PC-9 (cell line): ENCODE measurements around the gene IL17D. TPM values are rescaled to one million over a fixed set of nuclear protein-coding genes. Genes with fewer than 3 reads are reported as not detected.

Experiments
- BruUV-seq: library from RNA; stranded (reverse); fragments of 400-500 nt; replicated peaks from 2 replicates; lab custom pipeline; 2021; lab: Mats Ljungman, UMichigan
- CTCF ChIA-PET: fragments of 300-600 bp; sonication (Branson Sonifier 250); formaldehyde crosslinking; loops from one replicate; lab custom pipeline; 2022; ENCODE audit warnings: antibody characterized with exemption; lab: Charles Lee
- POLR2A ChIA-PET: fragments of 300-600 bp; sonication (Branson Sonifier 250); formaldehyde crosslinking; loops from one replicate; lab custom pipeline; 2022; ENCODE audit warnings: antibody characterized with exemption; ENCODE audit not compliant: unreplicated experiment; lab: Charles Lee
- DNase-seq, 2 experiments: peaks; one replicate each; pipeline versions ENCODE4 v3.0.0 to v3.0.0-alpha.2; 2015 to 2022; ENCODE audit warnings: mixed read lengths in 1 of 2
- H2AFZ ChIP-seq: fragments of 200-600 bp; sonication (generic); 2 replicates; pipeline ENCODE4 v1.8.1; 2017; ENCODE audit warnings: antibody characterized with exemption
- H3F3A ChIP-seq: fragments of 200-600 bp; sonication (generic); 2 replicates; pipeline ENCODE4 v1.8.1; 2017; ENCODE audit warnings: antibody characterized with exemption, mild to moderate bottlenecking, low read depth; ENCODE audit not compliant: insufficient read depth
- H3K27ac ChIP-seq: fragments of 200-600 bp; sonication (generic); 2 replicates; pipeline ENCODE4 v1.6.1; 2016; ENCODE audit warnings: mixed run types
- H3K27me3 ChIP-seq: fragments of 200-600 bp; sonication (generic); 2 replicates; pipeline ENCODE4 v1.6.1; 2016; ENCODE audit warnings: low read depth, mixed run types; ENCODE audit not compliant: insufficient read depth
- H3K36me3 ChIP-seq: fragments of 200-600 bp; sonication (generic); 2 replicates; pipeline ENCODE4 v1.6.1; 2016; ENCODE audit warnings: low read depth, mixed run types
- H3K4me1 ChIP-seq: fragments of 200-600 bp; sonication (generic); replicated peaks from 2 replicates; pipeline ENCODE4 v1.6.1; 2016; ENCODE audit warnings: mixed run types; ENCODE audit not compliant: insufficient read depth
- H3K4me2 ChIP-seq: fragments of 200-600 bp; sonication (generic); 2 replicates; pipeline ENCODE4 v1.6.1; 2017; ENCODE audit warnings: mixed run types
- H3K4me3 ChIP-seq: fragments of 200-600 bp; sonication (generic); 2 replicates; pipeline ENCODE4 v1.6.1; 2016; ENCODE audit warnings: mixed run types
- H3K79me2 ChIP-seq: fragments of 200-600 bp; sonication (generic); 2 replicates; pipeline ENCODE4 v1.6.1; 2017; ENCODE audit warnings: low read depth, mixed run types
- H3K9me2 ChIP-seq: fragments of 200-600 bp; sonication (generic); 2 replicates; pipeline ENCODE4 v1.8.1; 2017; ENCODE audit warnings: mild to moderate bottlenecking; ENCODE audit not compliant: insufficient read depth
- H3K9me3 ChIP-seq: fragments of 200-600 bp; sonication (generic); 2 replicates; pipeline ENCODE4 v1.8.1; 2016; ENCODE audit warnings: low read depth; ENCODE audit not compliant: insufficient read depth
- H4K20me1 ChIP-seq: fragments of 200-600 bp; sonication (generic); 2 replicates; pipeline ENCODE4 v1.8.1; 2017; ENCODE audit not compliant: insufficient read depth
- EZH2 ChIP-seq: fragments of 200-600 bp; sonication (generic); IDR thresholded peaks from 2 replicates; pipeline ENCODE4 v1.8.0; 2017; ENCODE audit warnings: antibody characterized with exemption, low read depth
- intact Hi-C: fragments of 100-400 bp; cut with micrococcal nuclease; formaldehyde crosslinking; loops from one replicate; pipeline ENCODE4 v1.10.0; 2022; ENCODE audit not compliant: unreplicated experiment
- total RNA-seq: library from RNA; stranded (reverse); gene quantifications from 2 replicates; pipeline ENCODE4 v1.2.3, GENCODE V29; 2021
- TF ChIP-seq, protein P1 (sequence below): fragments of 200-600 bp; sonication (generic); conservative IDR thresholded peaks from 2 replicates; pipeline ENCODE4 v1.6.1; 2017; ENCODE audit warnings: mixed run types, antibody characterized with exemption, mild to moderate bottlenecking, moderate library complexity

Gene IL17D
- total RNA-seq, 1 experiment from 2014 or later, result 0.37 TPM

DNA sequence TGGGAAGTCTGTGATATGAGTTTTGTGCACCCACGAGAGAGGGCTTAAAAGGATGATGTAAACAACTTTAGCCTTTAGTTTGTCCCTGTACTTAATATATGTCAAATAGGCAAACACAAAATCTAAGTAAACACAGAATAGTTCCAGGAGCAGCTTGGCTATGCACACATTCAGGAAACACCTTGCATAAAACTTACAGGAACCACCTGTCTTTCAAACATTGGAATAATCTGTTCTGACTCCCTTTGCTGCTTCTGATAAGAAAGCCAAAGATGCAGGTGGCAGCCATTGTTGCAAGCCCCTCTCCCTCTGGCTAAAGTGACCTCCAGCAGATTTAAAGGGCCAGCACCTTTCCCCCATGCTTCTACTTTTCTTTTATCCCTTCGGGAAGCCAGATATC, 65.6 kb downstream of the IL17D start:
- no peak for DNase-seq
- H3K27ac ChIP-seq, result no peak overlapping the region
- TF ChIP-seq, protein P1, sequence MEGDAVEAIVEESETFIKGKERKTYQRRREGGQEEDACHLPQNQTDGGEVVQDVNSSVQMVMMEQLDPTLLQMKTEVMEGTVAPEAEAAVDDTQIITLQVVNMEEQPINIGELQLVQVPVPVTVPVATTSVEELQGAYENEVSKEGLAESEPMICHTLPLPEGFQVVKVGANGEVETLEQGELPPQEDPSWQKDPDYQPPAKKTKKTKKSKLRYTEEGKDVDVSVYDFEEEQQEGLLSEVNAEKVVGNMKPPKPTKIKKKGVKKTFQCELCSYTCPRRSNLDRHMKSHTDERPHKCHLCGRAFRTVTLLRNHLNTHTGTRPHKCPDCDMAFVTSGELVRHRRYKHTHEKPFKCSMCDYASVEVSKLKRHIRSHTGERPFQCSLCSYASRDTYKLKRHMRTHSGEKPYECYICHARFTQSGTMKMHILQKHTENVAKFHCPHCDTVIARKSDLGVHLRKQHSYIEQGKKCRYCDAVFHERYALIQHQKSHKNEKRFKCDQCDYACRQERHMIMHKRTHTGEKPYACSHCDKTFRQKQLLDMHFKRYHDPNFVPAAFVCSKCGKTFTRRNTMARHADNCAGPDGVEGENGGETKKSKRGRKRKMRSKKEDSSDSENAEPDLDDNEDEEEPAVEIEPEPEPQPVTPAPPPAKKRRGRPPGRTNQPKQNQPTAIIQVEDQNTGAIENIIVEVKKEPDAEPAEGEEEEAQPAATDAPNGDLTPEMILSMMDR, result no peak
- no peak for TF ChIP-seq EZH2
- H3K9me2 ChIP-seq, result no peaks in the 10 kb centered on the region
- peaks cover 6% of the 10 kb centered on the region; the same call in 1 of the 2 replicates for H3K9me3 ChIP-seq
- H2AFZ ChIP-seq, result no peak overlapping the region
- POLR2A ChIA-PET, result no interaction called here
- peaks cover 9% of the 10 kb centered on the region for H3K79me2 ChIP-seq
- H3K4me3 ChIP-seq, result no peak overlapping the region
- no TSS peak for BruUV-seq
- intact Hi-C loops, result no loop called here
- no peak overlapping the region for H3K4me2 ChIP-seq
- peaks cover 8% of the 10 kb centered on the region for H3K4me1 ChIP-seq
- H4K20me1 ChIP-seq, result no peaks in the 10 kb centered on the region
- H3F3A ChIP-seq, result 0 out of 2 replicates have a peak, but pooled peaks cover under 1% of the 10 kb centered on the region
- peaks cover 17% of the 10 kb centered on the region for H3K36me3 ChIP-seq
- no peaks in the 10 kb centered on the region for H3K27me3 ChIP-seq
- CTCF ChIA-PET, result no interaction called here

DNA sequence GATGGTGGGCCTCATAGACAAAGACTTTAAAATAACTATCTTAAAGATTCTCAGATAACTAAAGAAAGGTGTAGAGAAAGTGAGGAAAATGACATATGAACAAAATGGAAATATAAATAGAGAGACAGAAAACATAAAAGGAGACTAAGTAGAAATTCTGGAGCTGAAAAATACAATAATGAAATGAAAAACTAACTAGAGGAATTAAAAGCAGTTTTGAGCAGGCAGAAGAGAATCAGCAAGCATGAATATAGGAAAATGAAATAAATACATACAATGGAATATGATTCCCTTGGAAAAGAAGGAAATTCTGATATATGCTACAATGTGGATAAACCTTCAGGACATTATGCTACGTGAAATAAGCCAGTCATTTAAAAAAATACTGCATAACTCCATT, 66.3 kb downstream of the IL17D start:
- TF ChIP-seq, protein P1, result no peak
- TF ChIP-seq EZH2, result no peak
- H3K36me3 ChIP-seq, result peaks cover 17% of the 10 kb centered on the region
- peaks cover 8% of the 10 kb centered on the region; the same call in 1 of the 2 replicates for H3F3A ChIP-seq
- no peak overlapping the region for H2AFZ ChIP-seq
- POLR2A ChIA-PET, result no interaction called here
- no peak overlapping the region for H3K27ac ChIP-seq
- peaks cover 9% of the 10 kb centered on the region for H3K79me2 ChIP-seq
- DNase-seq, result no peak
- H3K27me3 ChIP-seq, result no peaks in the 10 kb centered on the region
- CTCF ChIA-PET, result no interaction called here
- H3K4me3 ChIP-seq, result no peak overlapping the region
- H4K20me1 ChIP-seq, result no peaks in the 10 kb centered on the region
- peaks cover 8% of the 10 kb centered on the region for H3K4me1 ChIP-seq
- no peaks in the 10 kb centered on the region for H3K9me2 ChIP-seq
- peaks cover 6% of the 10 kb centered on the region; the same call in 1 of the 2 replicates for H3K9me3 ChIP-seq
- intact Hi-C loops, result no loop called here
- no peak overlapping the region for H3K4me2 ChIP-seq
- no TSS peak for BruUV-seq

Other genes starting within 250 kb of the IL17D start
- gene CRYL1, start 177.8 kb upstream of the IL17D start, total RNA-seq, result 8.4 and 8.7 TPM in 2 replicates
- 11.0 and 11.7 TPM in 2 replicates for gene IFT88, start 136.5 kb upstream of the IL17D start, total RNA-seq
- 6.1 and 8.9 TPM in 2 replicates for gene EEF1AKMT1, start 70.3 kb downstream of the IL17D start, total RNA-seq
- 8.3 and 11.1 TPM in 2 replicates for gene XPO4, start 199.0 kb downstream of the IL17D start, total RNA-seq